Chondrocyte (in vitro differentiated cells): ENCODE data around the gene ITSN1. TPM values are rescaled to one million over a fixed set of nuclear protein-coding genes. Genes with fewer than 3 reads are reported as not detected.

Experiments
- DNase-seq: peaks from one replicate; pipeline ENCODE4 v3.0.0; 2021; ENCODE audit warnings: mixed read lengths, low spot score
- H3K27ac Mint-ChIP-seq: one replicate; pipeline ENCODE4 v1.8.0; 2021; ENCODE audit warnings: mild to moderate bottlenecking, moderate library complexity, mixed read lengths; ENCODE audit not compliant: unreplicated experiment
- H3K27me3 Mint-ChIP-seq: 2 replicates; pipeline ENCODE4 v1.8.0; 2021; ENCODE audit warnings: low read depth, mixed read lengths
- H3K36me3 Mint-ChIP-seq: 2 replicates; pipeline ENCODE4 v1.8.0; 2021; ENCODE audit warnings: low read depth, mixed read lengths
- H3K4me1 Mint-ChIP-seq: 2 replicates; pipeline ENCODE4 v1.8.0; 2021; ENCODE audit warnings: low read depth, mild to moderate bottlenecking, mixed read lengths
- H3K4me3 Mint-ChIP-seq: one replicate; pipeline ENCODE4 v1.8.0; 2021; ENCODE audit warnings: mild to moderate bottlenecking, moderate library complexity, mixed read lengths; ENCODE audit not compliant: unreplicated experiment
- H3K9me3 Mint-ChIP-seq: 2 replicates; pipeline ENCODE4 v1.8.0; 2021; ENCODE audit warnings: low read depth, mixed read lengths
- total RNA-seq: library from RNA; stranded (reverse); gene quantifications from 3 replicates; pipeline ENCODE4 v1.2.1, GENCODE V29; 2021
- TF ChIP-seq, protein P1 (sequence below): fragments of 200-600 bp; sonication (generic); IDR thresholded peaks from 2 replicates; pipeline ENCODE4 v1.5.0; 2021; ENCODE audit warnings: antibody characterized with exemption, mild to moderate bottlenecking, moderate library complexity

The ITSN1 gene
- total RNA-seq, 1 donor from 2014 or later: 29.8 TPM

DNA sequence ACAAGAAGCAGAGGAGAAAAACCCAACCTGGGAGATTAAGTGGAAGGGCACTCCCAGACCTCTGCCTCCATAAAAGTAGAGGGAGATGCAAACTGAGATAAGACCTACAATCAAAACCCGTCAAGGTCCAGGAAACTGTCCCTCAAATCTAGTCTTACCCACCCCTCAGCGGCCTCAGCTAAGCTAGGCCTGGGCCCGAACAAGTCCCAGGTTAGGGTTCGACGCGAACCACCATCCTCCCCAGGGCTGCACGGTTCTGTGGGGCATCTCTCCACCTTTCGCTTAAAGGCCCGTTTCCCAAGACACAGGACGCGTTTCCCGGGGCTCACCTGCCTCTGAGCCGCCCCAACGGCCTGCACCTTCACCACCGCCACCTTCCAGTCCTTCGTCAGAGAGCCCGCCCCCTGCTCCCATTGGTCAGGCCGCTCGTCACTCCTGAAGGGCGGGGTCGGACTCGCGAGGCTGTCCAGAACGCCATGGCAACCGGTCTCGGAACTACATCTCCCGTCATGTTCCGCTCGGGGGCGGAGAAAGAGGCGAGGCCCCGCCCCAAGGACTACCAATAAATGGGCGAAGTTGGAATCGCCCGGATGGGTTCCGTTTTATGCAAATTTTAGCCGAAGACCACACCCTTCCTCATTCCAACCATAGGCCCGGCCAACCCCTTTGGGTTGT is 812 bp upstream of the ITSN1 start, which contains the start of gene CRYZL1:
Gene CRYZL1 (minus strand): TSS at position 390 of the 675 bp plus-strand sequence. CDS start 10,190 bp downstream, outside the sequence.
- Mint-ChIP-seq H3K9me3 (no peaks in the 10 kb centered on the region), H3K27ac (peak within 1 kb of the TSS; percentile 97), H3K27me3 (no peaks in the 10 kb centered on the region), H3K4me3 (peak within 1 kb of the TSS; percentile 94), H3K4me1 (peaks cover 34% of the 10 kb centered on the region), H3K36me3 (peaks cover 2% of the 10 kb centered on the region)
- TF ChIP-seq, protein P1, sequence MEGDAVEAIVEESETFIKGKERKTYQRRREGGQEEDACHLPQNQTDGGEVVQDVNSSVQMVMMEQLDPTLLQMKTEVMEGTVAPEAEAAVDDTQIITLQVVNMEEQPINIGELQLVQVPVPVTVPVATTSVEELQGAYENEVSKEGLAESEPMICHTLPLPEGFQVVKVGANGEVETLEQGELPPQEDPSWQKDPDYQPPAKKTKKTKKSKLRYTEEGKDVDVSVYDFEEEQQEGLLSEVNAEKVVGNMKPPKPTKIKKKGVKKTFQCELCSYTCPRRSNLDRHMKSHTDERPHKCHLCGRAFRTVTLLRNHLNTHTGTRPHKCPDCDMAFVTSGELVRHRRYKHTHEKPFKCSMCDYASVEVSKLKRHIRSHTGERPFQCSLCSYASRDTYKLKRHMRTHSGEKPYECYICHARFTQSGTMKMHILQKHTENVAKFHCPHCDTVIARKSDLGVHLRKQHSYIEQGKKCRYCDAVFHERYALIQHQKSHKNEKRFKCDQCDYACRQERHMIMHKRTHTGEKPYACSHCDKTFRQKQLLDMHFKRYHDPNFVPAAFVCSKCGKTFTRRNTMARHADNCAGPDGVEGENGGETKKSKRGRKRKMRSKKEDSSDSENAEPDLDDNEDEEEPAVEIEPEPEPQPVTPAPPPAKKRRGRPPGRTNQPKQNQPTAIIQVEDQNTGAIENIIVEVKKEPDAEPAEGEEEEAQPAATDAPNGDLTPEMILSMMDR: no peak
- peak; percentile 100 for DNase-seq

DNA sequence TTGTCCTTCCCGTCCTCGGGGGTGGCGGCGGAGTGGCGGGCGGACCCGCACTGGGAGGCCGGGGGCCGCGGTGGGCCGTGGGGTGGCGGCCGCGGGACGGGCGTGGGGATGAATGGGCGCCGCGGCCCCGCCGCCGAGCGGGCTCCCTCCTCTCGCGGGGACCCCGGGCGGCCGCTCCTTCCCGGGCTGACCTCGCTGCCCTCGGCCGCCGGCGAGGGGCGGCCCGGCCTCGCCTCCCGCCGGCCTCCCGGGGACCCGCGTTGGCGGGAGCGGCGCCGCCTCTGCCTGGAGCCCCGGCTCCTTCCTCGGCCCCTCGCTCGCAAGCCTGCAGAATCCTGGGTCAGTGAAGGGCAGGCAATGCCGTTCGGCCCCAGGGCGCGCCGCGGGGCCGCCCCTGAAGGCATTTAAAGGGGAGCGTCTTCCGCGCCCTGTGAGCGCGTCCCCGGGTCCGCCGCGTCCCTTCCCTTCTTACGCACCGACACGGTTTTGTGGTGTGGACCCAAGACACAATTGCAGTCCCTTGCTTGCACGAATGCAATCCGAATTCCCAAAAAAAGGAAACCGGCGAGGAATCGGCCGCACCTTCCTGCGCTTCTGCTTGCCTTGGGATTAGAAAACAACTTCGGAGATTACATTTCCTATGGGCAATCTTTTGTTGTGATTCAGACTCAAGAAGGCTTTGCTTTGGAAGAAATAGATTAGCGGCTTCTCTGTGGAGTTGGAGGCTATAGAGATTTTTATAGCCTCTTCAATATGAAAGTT is 776 bp downstream of the ITSN1 start:
- no peak for DNase-seq
- Mint-ChIP-seq H3K27ac (peak overlapping the region; percentile 85), H3K27me3 (no peaks in the 10 kb centered on the region), H3K9me3 (no peaks in the 10 kb centered on the region), H3K36me3 (no peaks in the 10 kb centered on the region), H3K4me1 (peaks cover 33% of the 10 kb centered on the region), H3K4me3 (peak overlapping the region; percentile 89)
- TF ChIP-seq, protein P1: no peak

DNA sequence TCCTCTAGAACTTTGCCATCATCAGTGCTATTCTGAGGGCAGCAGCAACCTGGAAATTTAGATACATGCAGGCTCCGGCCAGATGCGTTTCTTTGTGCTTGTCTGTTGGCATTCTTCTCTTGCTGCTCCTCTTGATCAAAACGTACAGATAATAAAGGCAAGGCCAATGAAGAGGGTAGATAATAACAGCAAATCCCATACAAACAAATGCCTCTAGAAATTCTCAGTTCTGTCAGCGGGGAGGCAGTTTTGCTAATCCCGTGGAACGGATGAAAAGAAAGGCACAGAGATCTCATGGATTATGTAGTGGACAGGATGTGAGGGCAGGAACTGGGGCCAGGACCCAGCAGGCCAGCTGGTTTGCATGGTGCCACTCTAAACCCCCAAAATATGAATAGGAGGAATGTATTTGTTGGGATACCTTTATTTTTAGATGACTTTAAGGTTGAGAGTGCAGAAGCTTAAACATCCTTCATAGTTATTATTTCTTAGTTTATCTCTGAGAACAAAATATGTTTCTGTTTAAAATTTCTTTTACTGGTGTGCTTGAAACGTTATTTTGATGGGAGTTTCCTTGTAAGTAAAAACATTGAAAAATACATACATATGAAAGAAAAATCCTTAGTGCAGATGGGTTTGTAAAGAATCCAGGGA is 1.5 kb downstream of the ITSN1 start:
- Mint-ChIP-seq H3K36me3 (no peaks in the 10 kb centered on the region), H3K9me3 (no peaks in the 10 kb centered on the region), H3K4me1 (peaks cover 33% of the 10 kb centered on the region), H3K27ac (peak overlapping the region; percentile 85), H3K4me3 (peak overlapping the region; percentile 89), H3K27me3 (no peaks in the 10 kb centered on the region)
- TF ChIP-seq, protein P1: no peak
- DNase-seq: no peak

DNA sequence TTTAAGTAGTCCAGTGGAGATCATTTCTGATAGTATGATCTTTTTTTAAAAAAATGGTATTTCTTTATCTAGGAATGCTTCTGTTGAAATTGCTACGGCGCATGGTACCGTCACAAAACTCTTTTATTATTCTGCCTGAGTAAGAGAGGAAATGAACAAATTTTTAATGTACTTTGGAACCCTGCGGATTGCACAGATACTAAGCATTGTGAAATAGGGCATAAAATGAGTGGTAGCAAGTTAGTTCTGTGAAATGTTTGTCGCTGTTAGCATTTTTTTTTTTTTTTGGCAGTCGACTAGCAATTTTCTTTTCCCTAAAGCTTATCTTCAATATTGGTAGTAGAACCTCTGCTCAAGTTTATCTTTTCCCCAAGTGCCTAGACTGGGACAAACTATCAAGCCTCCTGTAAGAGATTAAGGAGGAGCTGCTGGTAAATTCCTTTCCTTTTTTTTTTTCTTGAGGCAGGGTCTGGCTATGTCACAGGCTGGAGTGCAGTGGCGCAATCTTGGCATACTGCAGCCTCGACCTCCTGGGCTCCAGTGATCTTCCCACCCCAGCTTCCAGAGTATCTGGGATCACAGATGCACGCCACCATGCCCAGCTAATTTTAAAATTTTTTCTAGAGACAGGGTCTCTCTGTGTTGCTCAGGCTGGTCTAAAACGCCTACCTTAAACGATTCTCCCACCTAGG is 2.2 kb downstream of the ITSN1 start:
- Mint-ChIP-seq H3K9me3 (no peaks in the 10 kb centered on the region), H3K36me3 (no peaks in the 10 kb centered on the region), H3K27ac (peak overlapping the region; percentile 85), H3K27me3 (no peaks in the 10 kb centered on the region), H3K4me1 (peaks cover 33% of the 10 kb centered on the region), H3K4me3 (peak overlapping the region; percentile 89)
- TF ChIP-seq, protein P1: no peak
- no peak for DNase-seq

DNA sequence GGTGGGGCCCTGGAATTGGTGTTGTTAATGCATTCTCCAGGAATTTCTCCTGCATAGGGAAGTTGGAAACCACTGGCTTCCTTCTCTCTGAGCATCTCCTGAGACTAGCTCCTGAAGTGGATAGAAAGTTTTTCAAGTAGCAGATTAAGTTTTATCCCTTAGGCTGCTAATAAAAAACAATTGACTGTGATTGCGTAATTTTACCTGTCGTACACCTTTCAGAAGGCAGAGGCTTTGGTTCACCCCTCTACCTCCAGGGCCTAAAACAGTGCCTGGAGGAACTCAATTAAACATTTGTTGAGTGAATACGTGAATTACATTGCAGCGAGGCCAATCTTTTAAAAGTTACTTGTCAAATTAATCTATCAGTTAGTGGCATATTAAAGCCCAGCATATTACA is 3.4 kb downstream of the ITSN1 start:
- Mint-ChIP-seq H3K4me1 (peaks cover 35% of the 10 kb centered on the region), H3K27me3 (no peaks in the 10 kb centered on the region)
- DNase-seq: no peak

More for the DNA sequence above, 3.4 kb downstream of the ITSN1 start:
- TF ChIP-seq, protein P1: no peak
- H3K27ac Mint-ChIP-seq: no peak overlapping the region
- H3K36me3 Mint-ChIP-seq: no peaks in the 10 kb centered on the region
- no peak overlapping the region for H3K4me3 Mint-ChIP-seq
- no peaks in the 10 kb centered on the region for H3K9me3 Mint-ChIP-seq
